ENCODE measurements around the gene AFG3L2. TPM values are rescaled to one million over a fixed set of nuclear protein-coding genes. Genes with fewer than 3 reads are reported as not detected.

Gene AFG3L2
- total and polyA plus RNA-seq, 10 donors, result 16.0 to 42.4 (median 33.9) TPM

GRCh38 chr18:12315911-12316310 lies 61.1 kb downstream of the AFG3L2 start:
- H3K27ac ChIP-seq, result peak overlapping the region in 4 of 8 donors; percentile 6 to 66 (median 28)
- intact Hi-C loops (cut with DNase I; ENCODE audit: low total_unique reads), result no loop called here

GRCh38 chr18:12315490-12315889 lies 61.5 kb downstream of the AFG3L2 start:
- H3K36me3 ChIP-seq, result peaks cover 0 to 41% (median 3%) of the 10 kb centered on the region in 6 donors
- H3K4me3 ChIP-seq, result no peak overlapping the region
- H3K9me3 ChIP-seq, result peaks cover 4 to 20% (median 17%) of the 10 kb centered on the region in 8 donors
- H3K27me3 ChIP-seq (replicated peaks in 1 of 7), result no peaks in the 10 kb centered on the region
- H3K27ac ChIP-seq, result peak overlapping the region in 2 of 8 donors; percentile 39 to 66
- peaks cover 6 to 45% (median 32%) of the 10 kb centered on the region in 6 donors for H3K4me1 ChIP-seq
- DNase-seq, result no peak
- TF ChIP-seq POLR2AphosphoS5 (IDR thresholded peaks at IDR 0.05) (no peak), POLR2A (IDR thresholded peaks at IDR 0.05) (no peak), CTCF (IDR thresholded peaks at IDR 0.05 in 8 of 11, conservative IDR thresholded peaks at IDR 0.05 in 3 of 11) (no peak)
- 48 to 68% (median 59%) methylated on average over 10 of the region's 10 CpGs for WGBS, 5 donors
- intact Hi-C loops (cut with DNase I; ENCODE audit: low total_unique reads), result no loop called here

More at GRCh38 chr18:12315911-12316310, 61.1 kb downstream of the AFG3L2 start:
- Histone ChIP-seq H3K27me3 (replicated peaks in 1 of 7) (no peaks in the 10 kb centered on the region), H3K9me3 (peaks cover 4 to 20% (median 16%) of the 10 kb centered on the region in 8 donors), H3K36me3 (peaks cover 0 to 42% (median 3%) of the 10 kb centered on the region in 6 donors), H3K4me1 (peaks cover 6 to 44% (median 32%) of the 10 kb centered on the region in 6 donors), H3K4me3 (no peak overlapping the region)
- TF ChIP-seq POLR2AphosphoS5 (IDR thresholded peaks at IDR 0.05) (peak in 1 of 3 donors; percentile 35), CTCF (IDR thresholded peaks at IDR 0.05 in 8 of 11, conservative IDR thresholded peaks at IDR 0.05 in 3 of 11) (no peak)
- DNase-seq, result peak; percentile 62
- 45 to 71% (median 62%) methylated on average over 3 to 5 of the region's 5 CpGs for WGBS, 5 donors

- DNase-seq, result no peak
- peaks cover 0 to 5% (median 0%) of the 10 kb centered on the region in 7 donors for H3K27me3 ChIP-seq (replicated peaks in 1 of 7)
- peaks cover 9 to 51% (median 35%) of the 10 kb centered on the region in 6 donors for H3K4me1 ChIP-seq
- H3K27ac ChIP-seq, result peak overlapping the region in 1 of 8 donors; percentile 66
- H3K36me3 ChIP-seq, result peaks cover 0 to 37% (median 3%) of the 10 kb centered on the region in 6 donors
- no peak overlapping the region for H3K4me3 ChIP-seq
- TF ChIP-seq POLR2A (IDR thresholded peaks at IDR 0.05) (no peak), POLR2AphosphoS5 (IDR thresholded peaks at IDR 0.05) (no peak), CTCF (IDR thresholded peaks at IDR 0.05 in 8 of 11, conservative IDR thresholded peaks at IDR 0.05 in 3 of 11) (no peak)
- 46 to 80% (median 69%) methylated on average over 1 of the region's 1 CpG for WGBS, 5 donors
- intact Hi-C loops (cut with DNase I; ENCODE audit: low total_unique reads), result no loop called here
- peaks cover 4 to 20% (median 17%) of the 10 kb centered on the region in 8 donors for H3K9me3 ChIP-seq
Measured at GRCh38 chr18:12314591-12315305, 62.3 kb downstream of the AFG3L2 start.

GRCh38 chr18:12313530-12314245 lies 63.3 kb downstream of the AFG3L2 start:
- Histone ChIP-seq H3K4me3 (no peak overlapping the region), H3K36me3 (peaks cover 0 to 32% (median 3%) of the 10 kb centered on the region in 6 donors), H3K4me1 (peaks cover 12 to 61% (median 41%) of the 10 kb centered on the region in 6 donors), H3K27me3 (replicated peaks in 1 of 7) (peaks cover 0 to 15% (median 2%) of the 10 kb centered on the region in 7 donors), H3K27ac (peak overlapping the region in 1 of 8 donors; percentile 11), H3K9me3 (peaks cover 4 to 20% (median 17%) of the 10 kb centered on the region in 8 donors)
- intact Hi-C loops (cut with DNase I; ENCODE audit: low total_unique reads), result no loop called here
- no peak for DNase-seq
- WGBS, 5 donors, result 90 to 95% (median 92%) methylated on average over 5 of the region's 5 CpGs
- TF ChIP-seq POLR2A (IDR thresholded peaks at IDR 0.05) (no peak), POLR2AphosphoS5 (IDR thresholded peaks at IDR 0.05) (no peak), CTCF (IDR thresholded peaks at IDR 0.05 in 8 of 11, conservative IDR thresholded peaks at IDR 0.05 in 3 of 11) (no peak)

All from spleen (tissue), 11 donors.